Fibroblast of lung (primary cell): ENCODE measurements around the gene BAD.

Experiments used
- EZH2 ChIP-seq: IDR thresholded peaks from 2 replicates; pipeline ENCODE4 v1.5.1; 2012; ENCODE audit warnings: low read length, control low read depth, mild to moderate bottlenecking; ENCODE audit errors: missing control alignments
- TF ChIP-seq, protein P1 (sequence below), 2 donors: IDR thresholded peaks in 1 of 2; conservative IDR thresholded peaks in 1 of 2; 1 replicate in 1 of 2; 2 replicates in 1 of 2; pipeline ENCODE4 v1.5.1; 2011 to 2012; ENCODE audit warnings: low read length in 2 of 2, control low read depth in 1 of 2, inconsistent platforms in 1 of 2, low read depth in 1 of 2, mild to moderate bottlenecking in 1 of 2

DNA sequence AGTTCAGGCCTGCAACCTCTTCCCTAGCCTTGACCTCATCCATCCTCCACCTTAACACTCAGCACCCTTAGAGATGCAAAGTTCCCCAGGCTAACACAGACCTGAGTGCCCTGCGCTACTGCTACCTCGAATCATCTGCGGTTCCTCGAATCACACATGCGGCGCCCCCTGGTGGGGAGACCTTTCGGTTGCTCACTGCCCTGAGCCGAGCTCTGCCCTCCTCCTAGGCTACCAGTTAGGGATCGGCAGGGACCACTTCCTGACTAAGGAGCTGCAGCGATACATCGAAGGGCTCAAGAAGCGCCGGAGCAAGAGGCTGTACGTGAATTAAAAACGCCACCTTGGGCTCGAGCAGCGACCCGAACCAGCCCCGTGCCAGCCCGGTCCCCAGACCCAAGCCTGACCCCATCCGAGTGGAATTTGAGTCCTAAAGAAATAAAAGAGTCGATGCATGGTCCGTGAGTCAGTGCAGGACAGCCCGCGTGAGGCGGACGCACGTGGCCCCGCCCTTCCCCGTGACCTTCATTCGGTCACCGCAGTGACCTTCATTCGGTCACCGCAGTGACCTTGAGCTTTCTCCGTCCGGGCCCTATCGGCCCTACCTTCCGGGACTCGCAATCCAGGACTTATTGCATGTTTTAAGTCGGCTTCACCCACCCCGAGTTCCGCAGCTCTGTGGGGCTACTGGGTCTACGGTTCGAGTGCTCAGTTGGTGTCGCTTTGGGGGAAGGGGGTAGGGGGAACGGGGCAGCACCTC is 20.0 kb upstream of the BAD start:
- TF ChIP-seq, protein P1, sequence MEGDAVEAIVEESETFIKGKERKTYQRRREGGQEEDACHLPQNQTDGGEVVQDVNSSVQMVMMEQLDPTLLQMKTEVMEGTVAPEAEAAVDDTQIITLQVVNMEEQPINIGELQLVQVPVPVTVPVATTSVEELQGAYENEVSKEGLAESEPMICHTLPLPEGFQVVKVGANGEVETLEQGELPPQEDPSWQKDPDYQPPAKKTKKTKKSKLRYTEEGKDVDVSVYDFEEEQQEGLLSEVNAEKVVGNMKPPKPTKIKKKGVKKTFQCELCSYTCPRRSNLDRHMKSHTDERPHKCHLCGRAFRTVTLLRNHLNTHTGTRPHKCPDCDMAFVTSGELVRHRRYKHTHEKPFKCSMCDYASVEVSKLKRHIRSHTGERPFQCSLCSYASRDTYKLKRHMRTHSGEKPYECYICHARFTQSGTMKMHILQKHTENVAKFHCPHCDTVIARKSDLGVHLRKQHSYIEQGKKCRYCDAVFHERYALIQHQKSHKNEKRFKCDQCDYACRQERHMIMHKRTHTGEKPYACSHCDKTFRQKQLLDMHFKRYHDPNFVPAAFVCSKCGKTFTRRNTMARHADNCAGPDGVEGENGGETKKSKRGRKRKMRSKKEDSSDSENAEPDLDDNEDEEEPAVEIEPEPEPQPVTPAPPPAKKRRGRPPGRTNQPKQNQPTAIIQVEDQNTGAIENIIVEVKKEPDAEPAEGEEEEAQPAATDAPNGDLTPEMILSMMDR (conservative IDR thresholded peaks at IDR 0.05 in 1 of 2, IDR thresholded peaks at IDR 0.05 in 1 of 2; ENCODE audit: low read depth in 1 of 2, low read length in 2 of 2) = peak; percentile 81 to 84
- no peak for TF ChIP-seq EZH2
